PFSK-1 (cell line): Measurements from ENCODE around the gene HSF2BP.

Source experiments
- FOXP2 ChIP-seq: optimal IDR thresholded peaks from 2 replicates; pipeline ENCODE3; 2011; ENCODE audit warnings: borderline replicate concordance, control low read depth, inconsistent platforms; ENCODE audit not compliant: insufficient read depth; ENCODE audit errors: extremely low read length, extremely low read depth
- POLR2AphosphoS5 ChIP-seq: IDR thresholded peaks from 2 replicates; pipeline ENCODE4 v1.6.1; 2012; ENCODE audit warnings: low read depth, mild to moderate bottlenecking, control low read depth, low read length, moderate library complexity
- SIN3A ChIP-seq: IDR thresholded peaks from 2 replicates; pipeline ENCODE4 v1.6.1; 2012; ENCODE audit warnings: mild to moderate bottlenecking, low read length, moderate library complexity, borderline replicate concordance; ENCODE audit not compliant: insufficient read depth
- TAF1 ChIP-seq: IDR thresholded peaks from 2 replicates; pipeline ENCODE4 v1.6.1; 2012; ENCODE audit warnings: low read length, control low read depth, borderline replicate concordance; ENCODE audit not compliant: insufficient read depth
- TF ChIP-seq, protein P1 (sequence below), 2 experiments: IDR thresholded peaks; 2 replicates each; pipeline versions ENCODE4 v1.6.1 to v1.8.0; 2011 to 2012; ENCODE audit warnings: low read depth in 2 of 2, low read length in 2 of 2, control low read depth in 1 of 2, inconsistent platforms in 1 of 2, mild to moderate bottlenecking in 1 of 2, moderate library complexity in 1 of 2; ENCODE audit not compliant: insufficient read depth in 1 of 2

HSF2BP gene

DNA sequence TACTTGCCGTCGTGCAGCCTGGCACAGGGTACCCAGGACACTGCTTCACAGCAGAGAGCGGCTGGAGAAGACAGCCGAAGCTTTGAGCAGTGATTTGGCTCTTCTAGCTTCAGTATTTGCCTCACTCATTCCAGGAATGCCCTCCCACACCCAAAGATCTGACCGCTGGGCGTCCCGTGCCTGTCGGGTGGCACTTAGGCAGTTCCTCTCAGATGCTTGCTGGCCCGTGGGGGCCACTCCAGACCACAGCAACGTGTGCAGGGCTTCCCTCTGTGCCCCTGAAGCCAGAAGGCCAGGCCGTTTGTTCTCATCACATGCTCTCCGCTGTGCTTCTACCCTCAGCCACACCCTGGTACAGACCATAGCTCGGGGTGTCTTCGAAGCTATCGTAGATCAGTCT lies 17.1 kb upstream of the HSF2BP start:
- TF ChIP-seq SIN3A (no peak), TAF1 (no peak), POLR2AphosphoS5 (no peak), FOXP2 (no peak)
- TF ChIP-seq, protein P1, sequence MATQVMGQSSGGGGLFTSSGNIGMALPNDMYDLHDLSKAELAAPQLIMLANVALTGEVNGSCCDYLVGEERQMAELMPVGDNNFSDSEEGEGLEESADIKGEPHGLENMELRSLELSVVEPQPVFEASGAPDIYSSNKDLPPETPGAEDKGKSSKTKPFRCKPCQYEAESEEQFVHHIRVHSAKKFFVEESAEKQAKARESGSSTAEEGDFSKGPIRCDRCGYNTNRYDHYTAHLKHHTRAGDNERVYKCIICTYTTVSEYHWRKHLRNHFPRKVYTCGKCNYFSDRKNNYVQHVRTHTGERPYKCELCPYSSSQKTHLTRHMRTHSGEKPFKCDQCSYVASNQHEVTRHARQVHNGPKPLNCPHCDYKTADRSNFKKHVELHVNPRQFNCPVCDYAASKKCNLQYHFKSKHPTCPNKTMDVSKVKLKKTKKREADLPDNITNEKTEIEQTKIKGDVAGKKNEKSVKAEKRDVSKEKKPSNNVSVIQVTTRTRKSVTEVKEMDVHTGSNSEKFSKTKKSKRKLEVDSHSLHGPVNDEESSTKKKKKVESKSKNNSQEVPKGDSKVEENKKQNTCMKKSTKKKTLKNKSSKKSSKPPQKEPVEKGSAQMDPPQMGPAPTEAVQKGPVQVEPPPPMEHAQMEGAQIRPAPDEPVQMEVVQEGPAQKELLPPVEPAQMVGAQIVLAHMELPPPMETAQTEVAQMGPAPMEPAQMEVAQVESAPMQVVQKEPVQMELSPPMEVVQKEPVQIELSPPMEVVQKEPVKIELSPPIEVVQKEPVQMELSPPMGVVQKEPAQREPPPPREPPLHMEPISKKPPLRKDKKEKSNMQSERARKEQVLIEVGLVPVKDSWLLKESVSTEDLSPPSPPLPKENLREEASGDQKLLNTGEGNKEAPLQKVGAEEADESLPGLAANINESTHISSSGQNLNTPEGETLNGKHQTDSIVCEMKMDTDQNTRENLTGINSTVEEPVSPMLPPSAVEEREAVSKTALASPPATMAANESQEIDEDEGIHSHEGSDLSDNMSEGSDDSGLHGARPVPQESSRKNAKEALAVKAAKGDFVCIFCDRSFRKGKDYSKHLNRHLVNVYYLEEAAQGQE (IDR thresholded peaks at IDR 0.05; ENCODE audit: insufficient read depth in 1 of 2, low read depth in 2 of 2, low read length in 2 of 2) = no peak

DNA sequence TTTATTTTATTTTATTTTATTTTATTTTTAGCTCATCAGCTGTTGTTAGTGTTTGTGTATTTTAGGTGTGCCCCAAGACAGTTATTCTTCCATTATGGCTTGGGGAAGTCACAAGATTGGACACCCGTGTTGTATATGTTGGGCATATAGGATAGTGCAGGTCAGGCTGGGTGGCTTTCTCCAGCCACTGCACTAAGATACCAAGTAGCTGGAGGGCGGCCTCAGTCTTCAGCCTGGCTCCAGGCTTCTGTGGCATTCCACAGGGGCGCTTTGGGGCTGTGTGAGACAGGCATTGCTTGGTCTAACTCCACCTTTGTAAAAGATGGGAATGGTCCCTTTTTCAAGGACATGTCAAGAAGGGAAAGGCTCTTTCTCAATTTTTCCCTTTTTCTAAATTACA lies 16.6 kb upstream of the HSF2BP start:
- TF ChIP-seq TAF1 (no peak), SIN3A (no peak), FOXP2 (no peak), POLR2AphosphoS5 (no peak)
- TF ChIP-seq, protein P1 (IDR thresholded peaks at IDR 0.05; ENCODE audit: insufficient read depth in 1 of 2, low read depth in 2 of 2, low read length in 2 of 2) = no peak

- TF ChIP-seq POLR2AphosphoS5 = no peak
These were observed 10.7 kb upstream of the HSF2BP start for GRCh38 chr21:43669828-43670605.

DNA sequence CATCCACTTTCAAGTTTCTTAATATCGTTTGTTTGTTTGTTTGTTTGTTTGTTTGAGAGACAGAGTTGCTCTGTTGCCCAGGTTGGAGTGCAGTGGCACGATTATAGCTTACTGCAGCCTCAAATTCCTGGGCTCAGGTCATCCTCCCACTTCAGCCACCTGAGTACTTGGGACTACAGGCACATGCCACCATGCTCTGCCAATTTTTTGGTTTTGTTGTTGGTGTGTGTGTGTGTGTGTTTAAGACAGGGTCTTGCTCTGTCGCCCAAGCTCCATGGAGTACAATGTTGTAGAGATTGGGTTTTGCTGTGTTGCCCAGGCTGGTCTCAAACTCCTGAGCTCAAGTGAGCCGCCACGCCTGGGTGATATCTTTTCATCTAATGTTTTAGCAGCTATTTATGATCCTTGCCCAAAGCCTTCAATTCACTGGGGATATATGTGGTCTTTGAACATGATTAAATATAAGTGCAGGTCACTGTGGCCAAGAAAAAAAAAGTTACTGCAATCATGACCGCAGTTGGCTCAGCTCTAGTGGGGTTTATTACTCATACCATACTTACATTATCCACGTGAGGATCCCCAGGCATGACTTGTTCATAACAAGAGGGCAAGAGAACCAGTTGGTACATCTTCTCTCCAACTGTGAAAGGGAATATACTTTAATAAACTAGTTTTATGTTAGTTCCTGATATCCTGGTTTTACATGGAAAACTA lies 8.1 kb upstream of the HSF2BP start:
- no peak for TF ChIP-seq FOXP2
- no peak for TF ChIP-seq SIN3A
- no peak for TF ChIP-seq POLR2AphosphoS5
- no peak for TF ChIP-seq TAF1
- TF ChIP-seq, protein P1 (IDR thresholded peaks at IDR 0.05; ENCODE audit: insufficient read depth in 1 of 2, low read depth in 2 of 2, low read length in 2 of 2) = no peak

GRCh38 chr21:43665879-43666278 lies 6.6 kb upstream of the HSF2BP start:
- TF ChIP-seq SIN3A = no peak
- TF ChIP-seq FOXP2 = no peak
- no peak for TF ChIP-seq POLR2AphosphoS5
- TF ChIP-seq, protein P1 (IDR thresholded peaks at IDR 0.05; ENCODE audit: insufficient read depth in 1 of 2, low read depth in 2 of 2, low read length in 2 of 2) = no peak
- TF ChIP-seq TAF1 = no peak
